ENCODE measurements around the gene KCNB1. TPM values are rescaled to one million over a fixed set of nuclear protein-coding genes. Genes with fewer than 3 reads are reported as not detected.

KCNB1 gene
- total RNA-seq, 1 donor = under 0.01 TPM

GRCh38 chr20:49471397-49471796 lies 11.1 kb downstream of the KCNB1 start:
- Histone ChIP-seq H3K79me2 (ENCODE audit: insufficient read depth, low read length) (no peaks in the 10 kb centered on the region), H3K27ac (ENCODE audit: low read depth, low read length) (no peak overlapping the region), H3K4me3 (ENCODE audit: insufficient read depth, low read length) (no peak overlapping the region), H3K4me2 (ENCODE audit: insufficient read depth, low read length) (no peak overlapping the region), H3K27me3 (ENCODE audit: insufficient read depth, low read length) (peaks cover 46% of the 10 kb centered on the region), H4K20me1 (ENCODE audit: insufficient read depth, low read length) (no peaks in the 10 kb centered on the region), H3K36me3 (ENCODE audit: insufficient read depth, low read length) (no peaks in the 10 kb centered on the region), H2AFZ (ENCODE audit: low read length) (no peak overlapping the region), H3K4me1 (ENCODE audit: insufficient read depth, low read length) (no peaks in the 10 kb centered on the region), H3K9me3 (ENCODE audit: low read depth, low read length) (no peaks in the 10 kb centered on the region)
- TF ChIP-seq, protein P1, sequence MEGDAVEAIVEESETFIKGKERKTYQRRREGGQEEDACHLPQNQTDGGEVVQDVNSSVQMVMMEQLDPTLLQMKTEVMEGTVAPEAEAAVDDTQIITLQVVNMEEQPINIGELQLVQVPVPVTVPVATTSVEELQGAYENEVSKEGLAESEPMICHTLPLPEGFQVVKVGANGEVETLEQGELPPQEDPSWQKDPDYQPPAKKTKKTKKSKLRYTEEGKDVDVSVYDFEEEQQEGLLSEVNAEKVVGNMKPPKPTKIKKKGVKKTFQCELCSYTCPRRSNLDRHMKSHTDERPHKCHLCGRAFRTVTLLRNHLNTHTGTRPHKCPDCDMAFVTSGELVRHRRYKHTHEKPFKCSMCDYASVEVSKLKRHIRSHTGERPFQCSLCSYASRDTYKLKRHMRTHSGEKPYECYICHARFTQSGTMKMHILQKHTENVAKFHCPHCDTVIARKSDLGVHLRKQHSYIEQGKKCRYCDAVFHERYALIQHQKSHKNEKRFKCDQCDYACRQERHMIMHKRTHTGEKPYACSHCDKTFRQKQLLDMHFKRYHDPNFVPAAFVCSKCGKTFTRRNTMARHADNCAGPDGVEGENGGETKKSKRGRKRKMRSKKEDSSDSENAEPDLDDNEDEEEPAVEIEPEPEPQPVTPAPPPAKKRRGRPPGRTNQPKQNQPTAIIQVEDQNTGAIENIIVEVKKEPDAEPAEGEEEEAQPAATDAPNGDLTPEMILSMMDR (IDR thresholded peaks at IDR 0.05; ENCODE audit: extremely low read depth, low read depth, low read length) = no peak
- DNase-seq (ENCODE audit: insufficient read length, low spot score, missing footprints) = no peak

GRCh38 chr20:49470922-49471321 lies 11.5 kb downstream of the KCNB1 start:
- Histone ChIP-seq H4K20me1 (ENCODE audit: insufficient read depth, low read length) (no peaks in the 10 kb centered on the region), H3K27me3 (ENCODE audit: insufficient read depth, low read length) (peaks cover 47% of the 10 kb centered on the region), H3K4me3 (ENCODE audit: insufficient read depth, low read length) (no peak overlapping the region), H3K9me3 (ENCODE audit: low read depth, low read length) (no peaks in the 10 kb centered on the region), H3K36me3 (ENCODE audit: insufficient read depth, low read length) (no peaks in the 10 kb centered on the region), H3K27ac (ENCODE audit: low read depth, low read length) (no peak overlapping the region), H3K4me1 (ENCODE audit: insufficient read depth, low read length) (no peaks in the 10 kb centered on the region), H3K4me2 (ENCODE audit: insufficient read depth, low read length) (no peak overlapping the region), H3K79me2 (ENCODE audit: insufficient read depth, low read length) (no peaks in the 10 kb centered on the region), H2AFZ (ENCODE audit: low read length) (no peak overlapping the region)
- TF ChIP-seq, protein P1 (IDR thresholded peaks at IDR 0.05; ENCODE audit: extremely low read depth, low read depth, low read length) = no peak
- no peak for DNase-seq (ENCODE audit: insufficient read length, low spot score, missing footprints)

DNA sequence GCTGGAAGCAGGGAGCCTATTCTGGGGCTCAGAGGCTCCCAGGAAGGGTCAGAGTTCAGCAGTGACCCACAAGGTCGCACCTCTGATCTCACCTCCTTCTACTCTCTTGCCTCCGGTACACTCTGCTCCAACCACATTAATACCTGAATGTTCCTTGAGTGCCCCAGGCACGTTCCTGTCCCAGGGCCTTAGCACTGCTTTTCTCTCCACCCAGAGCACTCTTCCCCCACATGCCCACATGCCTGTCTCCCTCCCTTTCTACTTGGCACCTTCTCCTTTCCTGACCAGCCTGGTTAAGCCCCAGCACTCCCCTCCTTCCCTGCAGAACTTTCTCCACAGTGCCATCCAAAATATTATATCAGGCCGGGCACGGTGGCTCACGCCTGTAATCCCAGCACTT lies 13.4 kb downstream of the KCNB1 start:
- no peaks in the 10 kb centered on the region for H4K20me1 ChIP-seq (ENCODE audit: insufficient read depth, low read length)
- H3K27me3 ChIP-seq (ENCODE audit: insufficient read depth, low read length) = peaks cover 36% of the 10 kb centered on the region
- no peaks in the 10 kb centered on the region for H3K9me3 ChIP-seq (ENCODE audit: low read depth, low read length)
- H3K36me3 ChIP-seq (ENCODE audit: insufficient read depth, low read length) = no peaks in the 10 kb centered on the region
- DNase-seq (ENCODE audit: insufficient read length, low spot score, missing footprints) = no peak
- H3K4me2 ChIP-seq (ENCODE audit: insufficient read depth, low read length) = no peak overlapping the region
- no peak overlapping the region for H3K4me3 ChIP-seq (ENCODE audit: insufficient read depth, low read length)
- H3K4me1 ChIP-seq (ENCODE audit: insufficient read depth, low read length) = no peaks in the 10 kb centered on the region
- H3K27ac ChIP-seq (ENCODE audit: low read depth, low read length) = no peak overlapping the region
- TF ChIP-seq, protein P1 (IDR thresholded peaks at IDR 0.05; ENCODE audit: extremely low read depth, low read depth, low read length) = no peak
- no peaks in the 10 kb centered on the region for H3K79me2 ChIP-seq (ENCODE audit: insufficient read depth, low read length)
- H2AFZ ChIP-seq (ENCODE audit: low read length) = no peak overlapping the region

GRCh38 chr20:49468412-49468811 lies 14.1 kb downstream of the KCNB1 start:
- peaks cover 31% of the 10 kb centered on the region for H3K27me3 ChIP-seq (ENCODE audit: insufficient read depth, low read length)
- no peaks in the 10 kb centered on the region for H4K20me1 ChIP-seq (ENCODE audit: insufficient read depth, low read length)
- no peak overlapping the region for H2AFZ ChIP-seq (ENCODE audit: low read length)
- TF ChIP-seq, protein P1 (IDR thresholded peaks at IDR 0.05; ENCODE audit: extremely low read depth, low read depth, low read length) = no peak
- no peaks in the 10 kb centered on the region for H3K4me1 ChIP-seq (ENCODE audit: insufficient read depth, low read length)
- no peaks in the 10 kb centered on the region for H3K36me3 ChIP-seq (ENCODE audit: insufficient read depth, low read length)
- no peak overlapping the region for H3K4me2 ChIP-seq (ENCODE audit: insufficient read depth, low read length)
- no peak overlapping the region for H3K4me3 ChIP-seq (ENCODE audit: insufficient read depth, low read length)
- no peaks in the 10 kb centered on the region for H3K9me3 ChIP-seq (ENCODE audit: low read depth, low read length)
- no peak overlapping the region for H3K27ac ChIP-seq (ENCODE audit: low read depth, low read length)
- no peaks in the 10 kb centered on the region for H3K79me2 ChIP-seq (ENCODE audit: insufficient read depth, low read length)
- no peak for DNase-seq (ENCODE audit: insufficient read length, low spot score, missing footprints)

Data from osteoblast (primary cell).